ENCODE data around the gene OLIG2.

OLIG2 gene

DNA sequence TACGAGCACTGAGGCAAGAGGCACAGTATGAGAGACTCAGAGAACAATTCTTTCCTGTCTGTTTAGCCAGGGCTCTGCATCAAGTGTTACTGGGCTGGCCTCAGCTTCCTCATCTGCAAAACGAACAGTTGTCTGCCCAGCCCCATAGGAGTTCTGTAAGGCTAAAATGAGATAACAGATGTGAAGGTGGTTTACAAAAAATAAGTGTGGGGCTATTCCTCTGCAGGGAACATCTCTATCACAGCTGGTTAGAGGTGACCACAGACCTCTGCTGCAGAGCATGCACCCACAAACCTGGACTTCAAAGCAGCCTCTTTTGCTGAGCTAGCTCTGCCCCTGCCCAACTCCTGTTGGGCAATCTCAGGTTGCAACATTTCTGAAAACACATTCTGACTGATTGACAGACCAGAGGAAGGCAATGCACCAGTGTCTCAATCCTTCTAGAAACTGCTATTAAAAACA, 33.7 kb downstream of the OLIG2 start:
- peak overlapping the region; percentile 62 for H3K27ac ChIP-seq
- H3K36me3 ChIP-seq = no peaks in the 10 kb centered on the region
- peaks cover 88% of the 10 kb centered on the region for H3K4me1 ChIP-seq
- H4K20me1 ChIP-seq = no peaks in the 10 kb centered on the region
- H3K4me3 ChIP-seq = 0 out of 2 replicates have a peak overlapping the region, but pooled peaks have one; percentile 5
- no peaks in the 10 kb centered on the region for H3K9me3 ChIP-seq
- no peak overlapping the region for H3K9ac ChIP-seq
- peak overlapping the region; percentile 81 for H3K4me2 ChIP-seq
- H3K27me3 ChIP-seq = no peaks in the 10 kb centered on the region
- TF ChIP-seq Cebpa-rat (IDR thresholded peaks at IDR 0.05) = peak; percentile 99

- no peaks in the 10 kb centered on the region for H3K9me3 ChIP-seq
- H3K9ac ChIP-seq = no peak overlapping the region
- H3K36me3 ChIP-seq = no peaks in the 10 kb centered on the region
- peak overlapping the region; percentile 81; the same call in 1 of the 2 replicates for H3K4me2 ChIP-seq
- H3K4me3 ChIP-seq = no peak overlapping the region
- no peaks in the 10 kb centered on the region for H4K20me1 ChIP-seq
- TF ChIP-seq Cebpa-rat (IDR thresholded peaks at IDR 0.05) = no peak
- no peak overlapping the region for H3K27ac ChIP-seq
- H3K27me3 ChIP-seq = no peaks in the 10 kb centered on the region
- peaks cover 81% of the 10 kb centered on the region for H3K4me1 ChIP-seq
Observed at GRCh38 chr21:33061233-33061632, 35.5 kb downstream of the OLIG2 start.

- Histone ChIP-seq H4K20me1 (no peaks in the 10 kb centered on the region), H3K36me3 (no peaks in the 10 kb centered on the region), H3K4me1 (peaks cover 72% of the 10 kb centered on the region), H3K4me2 (peak overlapping the region; percentile 39), H3K27me3 (peaks cover 6% of the 10 kb centered on the region), H3K27ac (no peak overlapping the region), H3K4me3 (no peak overlapping the region), H3K9me3 (no peaks in the 10 kb centered on the region; the same call in 1 of the 2 replicates), H3K9ac (no peak overlapping the region)
- TF ChIP-seq Cebpa-rat (IDR thresholded peaks at IDR 0.05) = no peak
Observed at GRCh38 chr21:33063375-33063883, 37.7 kb downstream of the OLIG2 start.

DNA sequence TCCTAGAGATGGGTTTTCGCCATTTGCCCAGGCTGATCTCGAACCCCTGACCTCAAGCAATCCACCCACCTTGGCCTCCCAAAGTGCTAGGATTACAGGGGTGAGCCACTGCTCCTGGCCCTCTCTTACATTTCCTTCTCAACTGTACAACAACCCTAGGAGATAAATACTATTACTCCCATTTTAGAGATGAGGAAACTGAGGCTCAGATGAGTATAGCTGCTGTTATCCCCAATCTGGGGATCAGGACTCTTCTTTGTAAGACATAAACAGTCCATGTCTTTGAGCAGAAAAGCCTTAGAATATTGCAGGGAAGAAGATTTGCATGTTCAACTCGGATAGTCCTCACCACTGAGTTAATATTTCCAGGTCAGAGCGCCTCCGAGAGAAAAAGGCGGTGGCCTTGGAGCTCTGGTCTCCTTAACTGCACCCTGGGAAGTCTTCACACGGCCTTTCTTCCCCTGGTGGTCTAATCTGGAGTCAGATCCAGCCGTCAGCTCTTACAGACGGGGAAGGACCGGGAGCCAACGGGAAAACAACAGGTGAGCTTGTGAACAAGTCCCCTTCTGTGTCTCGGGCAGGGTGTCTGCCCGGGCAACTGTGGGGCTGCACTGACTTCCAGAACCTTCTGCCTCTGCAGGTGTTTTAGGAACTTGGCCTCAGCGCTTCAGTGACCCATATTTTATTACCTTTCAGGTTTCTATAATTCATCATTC, 38.3 kb downstream of the OLIG2 start:
- Histone ChIP-seq H3K9me3 (peaks cover 6% of the 10 kb centered on the region), H3K9ac (no peak overlapping the region), H3K4me3 (no peak overlapping the region), H3K27me3 (peaks cover 12% of the 10 kb centered on the region), H3K4me2 (peak overlapping the region; percentile 36), H4K20me1 (no peaks in the 10 kb centered on the region), H3K27ac (no peak overlapping the region), H3K36me3 (no peaks in the 10 kb centered on the region), H3K4me1 (peaks cover 66% of the 10 kb centered on the region)
- TF ChIP-seq Cebpa-rat (IDR thresholded peaks at IDR 0.05) = no peak

DNA sequence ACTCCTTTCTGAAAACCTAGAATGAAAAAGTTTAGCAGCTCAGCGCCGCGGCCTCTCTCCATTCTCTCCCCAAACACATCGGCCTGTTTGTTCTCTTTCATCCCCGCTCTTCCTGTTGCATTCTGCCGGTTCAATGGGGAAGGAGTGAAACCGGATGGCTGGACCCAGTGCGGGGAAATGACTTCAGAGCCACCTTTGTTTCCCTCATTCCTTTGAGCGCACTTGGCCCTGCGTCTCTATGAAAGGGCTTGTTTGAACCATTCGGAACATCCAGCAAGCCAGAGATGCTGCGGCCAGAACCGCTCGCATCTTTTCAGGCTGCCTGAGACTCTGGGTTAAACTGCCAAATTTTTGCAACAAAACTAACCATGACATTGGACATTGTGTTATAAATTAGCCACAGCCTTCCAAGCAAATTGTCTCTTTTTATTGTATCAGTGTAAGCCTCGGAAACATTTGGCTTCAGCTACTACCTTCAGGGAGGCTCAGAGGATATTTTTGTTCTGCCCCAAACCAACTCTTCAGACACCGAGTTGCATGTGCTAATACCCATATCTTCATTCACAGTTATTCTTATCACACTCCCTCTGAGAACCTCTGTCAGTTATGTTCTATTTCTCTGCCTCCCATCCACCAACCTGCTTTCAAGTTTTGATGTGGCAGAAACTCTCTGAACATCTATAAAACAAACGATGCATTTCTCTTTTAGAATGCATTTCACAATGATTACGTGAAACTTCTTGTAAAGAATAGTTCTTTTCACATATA, 39.1 kb downstream of the OLIG2 start:
- Histone ChIP-seq H4K20me1 (0 out of 2 replicates have a peak, but pooled peaks cover under 1% of the 10 kb centered on the region), H3K4me1 (peaks cover 60% of the 10 kb centered on the region), H3K36me3 (no peaks in the 10 kb centered on the region), H3K27me3 (peaks cover 20% of the 10 kb centered on the region), H3K4me3 (no peak overlapping the region), H3K4me2 (peak overlapping the region; percentile 36), H3K9ac (no peak overlapping the region), H3K27ac (no peak overlapping the region), H3K9me3 (peaks cover 13% of the 10 kb centered on the region)
- no peak for TF ChIP-seq Cebpa-rat (IDR thresholded peaks at IDR 0.05)

DNA sequence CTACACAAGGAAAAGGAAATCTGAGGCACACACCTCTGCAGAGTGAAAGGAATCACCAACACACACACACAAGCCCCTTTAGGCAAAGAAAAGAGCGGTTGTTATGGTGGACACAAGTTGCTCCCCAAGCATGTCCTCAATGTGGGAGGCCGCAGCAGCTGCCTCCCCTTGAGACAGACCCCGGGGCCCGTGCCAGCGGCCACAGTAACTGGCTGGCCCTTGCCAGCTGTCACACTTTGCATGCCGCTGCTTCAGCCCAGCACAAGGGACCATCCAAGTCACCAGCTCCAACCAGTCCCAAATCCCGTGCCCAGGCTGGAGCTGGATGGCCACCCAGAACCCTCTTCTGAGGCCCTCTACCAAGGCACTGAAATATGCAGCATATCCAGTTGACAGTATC, 41.3 kb downstream of the OLIG2 start:
- Histone ChIP-seq H3K4me2 (peak overlapping the region; percentile 64), H3K9ac (no peak overlapping the region)

DNA sequence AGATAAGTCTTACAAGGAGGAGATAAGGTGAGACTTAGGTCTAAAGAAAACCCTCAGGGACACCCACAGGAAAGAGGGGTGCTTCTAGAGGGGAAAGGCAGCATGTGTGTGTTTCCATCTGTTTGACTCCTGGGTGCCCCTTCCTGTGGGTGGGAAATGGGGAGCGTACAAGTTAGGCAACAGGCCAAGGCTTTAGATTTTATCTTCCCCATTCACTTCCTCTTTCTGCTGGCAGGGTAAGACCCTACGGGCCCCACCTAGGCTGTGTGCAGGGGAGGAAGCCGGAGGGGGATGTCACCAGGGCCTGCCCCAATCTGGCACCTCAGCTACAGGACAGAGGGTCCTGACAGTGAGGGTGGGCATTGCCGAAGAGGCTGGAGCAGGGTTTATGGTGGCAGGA, 41.7 kb downstream of the OLIG2 start:
- H3K27me3 ChIP-seq = peaks cover 46% of the 10 kb centered on the region
- no peak overlapping the region for H3K27ac ChIP-seq
- peak overlapping the region; percentile 64 for H3K4me2 ChIP-seq

More for the DNA sequence above, 41.3 kb downstream of the OLIG2 start:
- peaks cover 42% of the 10 kb centered on the region for H3K27me3 ChIP-seq
- no peak overlapping the region for H3K4me3 ChIP-seq
- TF ChIP-seq Cebpa-rat (IDR thresholded peaks at IDR 0.05) = no peak
- no peak overlapping the region for H3K27ac ChIP-seq
- peaks cover 36% of the 10 kb centered on the region for H3K9me3 ChIP-seq
- H3K4me1 ChIP-seq = peaks cover 64% of the 10 kb centered on the region
- peaks cover 22% of the 10 kb centered on the region for H4K20me1 ChIP-seq
- H3K36me3 ChIP-seq = no peaks in the 10 kb centered on the region

GRCh38 chr21:33069243-33069642, 43.5 kb downstream of the OLIG2 start:
- Histone ChIP-seq H3K36me3 (no peaks in the 10 kb centered on the region), H3K4me3 (peak overlapping the region; percentile 49; the same call in 1 of the 2 replicates), H3K27ac (no peak overlapping the region), H3K27me3 (peaks cover 64% of the 10 kb centered on the region), H4K20me1 (peaks cover 22% of the 10 kb centered on the region), H3K9me3 (peaks cover 38% of the 10 kb centered on the region), H3K4me2 (no peak overlapping the region), H3K9ac (no peak overlapping the region), H3K4me1 (peaks cover 46% of the 10 kb centered on the region)
- TF ChIP-seq Cebpa-rat (IDR thresholded peaks at IDR 0.05) = no peak

More for the DNA sequence above, 41.7 kb downstream of the OLIG2 start:
- Histone ChIP-seq H3K36me3 (no peaks in the 10 kb centered on the region), H3K9me3 (peaks cover 38% of the 10 kb centered on the region), H3K4me1 (peaks cover 63% of the 10 kb centered on the region), H3K4me3 (no peak overlapping the region), H4K20me1 (peaks cover 22% of the 10 kb centered on the region), H3K9ac (no peak overlapping the region)
- TF ChIP-seq Cebpa-rat (IDR thresholded peaks at IDR 0.05) = no peak

DNA sequence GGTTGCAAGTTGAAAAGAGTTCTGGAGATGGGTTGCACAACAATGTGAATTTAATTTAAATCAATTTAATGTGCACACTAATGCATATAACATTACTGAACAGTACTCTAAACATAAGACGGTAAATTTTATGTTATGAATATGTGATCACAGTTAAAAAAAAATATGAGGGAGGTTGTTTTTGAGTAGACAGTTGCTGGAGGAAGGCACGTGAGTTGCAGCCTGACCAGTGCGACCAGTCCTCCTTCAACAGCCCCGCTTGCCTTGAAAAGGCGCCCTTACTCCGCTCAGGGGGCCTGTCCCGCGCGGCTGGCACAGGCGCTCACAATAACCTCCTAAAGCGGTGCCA, 43.9 kb downstream of the OLIG2 start:
- no peak for TF ChIP-seq Cebpa-rat (IDR thresholded peaks at IDR 0.05)
- H3K27me3 ChIP-seq = peaks cover 68% of the 10 kb centered on the region

More for the DNA sequence above, 43.9 kb downstream of the OLIG2 start:
- H3K4me1 ChIP-seq = peaks cover 44% of the 10 kb centered on the region
- peaks cover 38% of the 10 kb centered on the region for H3K9me3 ChIP-seq
- H3K4me3 ChIP-seq = peak overlapping the region; percentile 49
- H3K27ac ChIP-seq = no peak overlapping the region
- H3K9ac ChIP-seq = no peak overlapping the region
- H3K4me2 ChIP-seq = peak overlapping the region; percentile 70
- no peaks in the 10 kb centered on the region for H3K36me3 ChIP-seq
- peaks cover 22% of the 10 kb centered on the region for H4K20me1 ChIP-seq

Measured in BLaER1 (cell line).